HL-60 (cell line): ENCODE results near the gene CCDC57.

Experiments used
- CTCF ChIP-seq: IDR thresholded peaks from one replicate; pipeline ENCODE4 v1.5.1; 2011; ENCODE audit warnings: low read length, control low read depth, inconsistent platforms; ENCODE audit not compliant: insufficient read depth
- GABPA ChIP-seq: IDR thresholded peaks from 2 replicates; pipeline ENCODE4 v1.6.1; 2012; ENCODE audit warnings: low read depth
- POLR2AphosphoS5 ChIP-seq: IDR thresholded peaks from 2 replicates; pipeline ENCODE4 v1.6.1; 2012; ENCODE audit warnings: low read depth
- SPI1 ChIP-seq: IDR thresholded peaks from 2 replicates; pipeline ENCODE4 v1.6.1; 2012; ENCODE audit warnings: low read depth, mild to moderate bottlenecking, borderline replicate concordance

- TF ChIP-seq CTCF (no peak), GABPA (no peak), POLR2AphosphoS5 (no peak; the same call in 1 of the 2 replicates), SPI1 (no peak)
Measured at GRCh38 chr17:82246365-82247181, 33.9 kb upstream of the CCDC57 start.
